ENCODE data around the gene GPR17. TPM values are rescaled to one million over a fixed set of nuclear protein-coding genes. Genes with fewer than 3 reads are reported as not detected.

Gene GPR17
- total RNA-seq, 4 donors from 2014 or later = not detected

GRCh38 chr2:127665267-127665893 lies 19.4 kb downstream of the GPR17 start:
- peaks cover 16 to 73% (median 38%) of the 10 kb centered on the region in 3 donors for H3K4me1 ChIP-seq

GRCh38 chr2:127669056-127669455 lies 23.1 kb downstream of the GPR17 start:
- TF ChIP-seq POLR2A (IDR thresholded peaks at IDR 0.05) = no peak
- TF ChIP-seq CTCF (IDR thresholded peaks at IDR 0.05) = no peak
- WGBS, 2 donors = 64 to 84% methylated on average over 7 of the region's 7 CpGs
- peaks cover 0 to 36% (median 0%) of the 10 kb centered on the region in 4 donors for H3K27me3 ChIP-seq
- H3K4me3 ChIP-seq = no peak overlapping the region
- no peaks in the 10 kb centered on the region for H3K9me3 ChIP-seq
- H3K36me3 ChIP-seq = no peaks in the 10 kb centered on the region
- H3K27ac ChIP-seq = peak overlapping the region in 1 of 4 donors; percentile 44
- DNase-seq = no peak
- intact Hi-C loops (cut with DNase I) = no loop called here
- H3K4me1 ChIP-seq = peaks cover 3 to 65% (median 12%) of the 10 kb centered on the region in 3 donors

More at GRCh38 chr2:127665267-127665893, 19.4 kb downstream of the GPR17 start:
- Histone ChIP-seq H3K9me3 (no peaks in the 10 kb centered on the region), H3K36me3 (no peaks in the 10 kb centered on the region), H3K27me3 (peaks cover 0 to 23% (median 0%) of the 10 kb centered on the region in 4 donors), H3K27ac (peak overlapping the region; percentile 58 to 85 (median 69)), H3K4me3 (peak overlapping the region in 1 of 4 donors; percentile 60)
- no peak for DNase-seq
- intact Hi-C loops (cut with DNase I) = no loop called here
- WGBS, 2 donors = 63 to 67% methylated on average over 6 to 8 of the region's 8 CpGs
- no peak for TF ChIP-seq CTCF (IDR thresholded peaks at IDR 0.05)
- TF ChIP-seq POLR2A (IDR thresholded peaks at IDR 0.05) = no peak

GRCh38 chr2:127670055-127670956 lies 24.4 kb downstream of the GPR17 start:
- Histone ChIP-seq H3K36me3 (no peaks in the 10 kb centered on the region), H3K27me3 (peaks cover 0 to 37% (median 0%) of the 10 kb centered on the region in 4 donors), H3K9me3 (no peaks in the 10 kb centered on the region), H3K4me1 (peaks cover 3 to 65% (median 7%) of the 10 kb centered on the region in 3 donors), H3K4me3 (no peak overlapping the region), H3K27ac (peak overlapping the region in 3 of 4 donors; percentile 6 to 28 (median 13))
- WGBS, 2 donors = 61 to 80% methylated on average over 10 of the region's 10 CpGs
- intact Hi-C loops (cut with DNase I) = no loop called here
- no peak for DNase-seq
- TF ChIP-seq POLR2A (IDR thresholded peaks at IDR 0.05) (no peak), CTCF (IDR thresholded peaks at IDR 0.05) (no peak)

- WGBS, 2 donors = 73 to 77% methylated on average over 5 of the region's 5 CpGs
- no peak for DNase-seq
- Histone ChIP-seq H3K4me3 (no peak overlapping the region), H3K27me3 (peaks cover 0 to 43% (median 0%) of the 10 kb centered on the region in 4 donors), H3K36me3 (no peaks in the 10 kb centered on the region), H3K9me3 (no peaks in the 10 kb centered on the region), H3K27ac (peak overlapping the region in 3 of 4 donors; percentile 6 to 28 (median 13)), H3K4me1 (peaks cover 3 to 65% (median 7%) of the 10 kb centered on the region in 3 donors)
- no peak for TF ChIP-seq POLR2A (IDR thresholded peaks at IDR 0.05)
- no peak for TF ChIP-seq CTCF (IDR thresholded peaks at IDR 0.05)
- intact Hi-C loops (cut with DNase I) = no loop called here
Observed at GRCh38 chr2:127670957-127671290, 25.0 kb downstream of the GPR17 start.

All from esophagus squamous epithelium (tissue), 5 donors.